Vagina (tissue), 2 donors: ENCODE measurements around the gene FRMD4A. TPM values are rescaled to one million over a fixed set of nuclear protein-coding genes. Genes with fewer than 3 reads are reported as not detected.
"Not testable (repeated sequence)": the region's sequence is repeated elsewhere in the genome, so short reads cannot be mapped to it uniquely, and the experiment has no call there.

Experiments
- DNase-seq, 2 donors: peaks; one replicate each; pipeline ENCODE4 v3.0.0-alpha.2; 2017; ENCODE audit errors: extremely low spot score in 2 of 2
- H3K27ac ChIP-seq: fragments of 200-600 bp; sonication (generic); one replicate; pipeline ENCODE4 v1.5.1; 2019
- H3K27me3 ChIP-seq: fragments of 200-600 bp; sonication (generic); one replicate; pipeline ENCODE4 v1.5.1; 2019
- H3K36me3 ChIP-seq, 2 donors: fragments of 200-600 bp; sonication (generic); one replicate each; pipeline ENCODE4 v1.5.1; 2017 to 2019
- H3K4me1 ChIP-seq: fragments of 200-600 bp; sonication (generic); one replicate; pipeline ENCODE4 v1.5.1; 2019
- H3K4me3 ChIP-seq, 2 donors: fragments of 200-600 bp; sonication (generic); 1 replicate in 1 of 2; 2 replicates in 1 of 2; pipeline ENCODE4 v1.5.1; 2016 to 2019
- H3K9me3 ChIP-seq: fragments of 200-600 bp; sonication (generic); one replicate; pipeline ENCODE4 v1.5.1; 2019
- CTCF ChIP-seq, 3 experiments: fragments of 450-650 bp in 2 of 3; fragments of 200-600 bp in 1 of 3; sonication (generic) in 1 of 3; IDR thresholded peaks; one replicate each; pipeline ENCODE4 v1.5.1; 2017 to 2019; ENCODE audit warnings: antibody characterized with exemption in 3 of 3, mild to moderate bottlenecking in 2 of 3, moderate library complexity in 2 of 3
- POLR2A ChIP-seq, 2 donors: fragments of 450-650 bp; IDR thresholded peaks; one replicate each; pipeline ENCODE4 v1.6.1; 2017; ENCODE audit warnings: antibody characterized with exemption in 2 of 2, mild to moderate bottlenecking in 2 of 2, moderate library complexity in 2 of 2
- POLR2AphosphoS5 ChIP-seq, 2 donors: sonication (generic); formaldehyde crosslinking; IDR thresholded peaks; one replicate each; pipeline ENCODE4 v1.9.0; 2017; ENCODE audit warnings: antibody characterized with exemption in 2 of 2, mild to moderate bottlenecking in 2 of 2, low read depth in 1 of 2; ENCODE audit not compliant: insufficient read depth in 1 of 2
- intact Hi-C: fragments of 100-400 bp; cut with DNase I; formaldehyde crosslinking; loops from one replicate; pipeline ENCODE4 v1.15.1; 2023
- total RNA-seq: library from RNA; depleted of rRNA; stranded (reverse); fragments of >200 nt; gene quantifications from one replicate; pipeline ENCODE4 v1.2.3, GENCODE V29; 2016

FRMD4A gene
- total RNA-seq, 1 donor from 2014 or later, result 24.8 TPM

GRCh38 chr10:13717936-13718772 is 612.6 kb downstream of the FRMD4A start:
- TF ChIP-seq POLR2A (IDR thresholded peaks at IDR 0.05), result no peak
- no peak for TF ChIP-seq CTCF (IDR thresholded peaks at IDR 0.05)
- TF ChIP-seq POLR2AphosphoS5 (IDR thresholded peaks at IDR 0.05; ENCODE audit: insufficient read depth in 1 of 2, low read depth in 1 of 2), result peak in 1 of 2 donors; percentile 67

GRCh38 chr10:13717571-13717935 is 613.2 kb downstream of the FRMD4A start:
- no peaks in the 10 kb centered on the region for H3K9me3 ChIP-seq
- no peaks in the 10 kb centered on the region for H3K27me3 ChIP-seq
- intact Hi-C loops, result no loop called here
- no peak for DNase-seq
- peaks cover 27% of the 10 kb centered on the region for H3K4me1 ChIP-seq
- H3K4me3 ChIP-seq, result peak overlapping the region in 1 of 2 donors; percentile 12
- no peaks in the 10 kb centered on the region for H3K36me3 ChIP-seq
- no peak overlapping the region for H3K27ac ChIP-seq
- TF ChIP-seq CTCF (IDR thresholded peaks at IDR 0.05) (no peak), POLR2AphosphoS5 (IDR thresholded peaks at IDR 0.05; ENCODE audit: insufficient read depth in 1 of 2, low read depth in 1 of 2) (no peak), POLR2A (IDR thresholded peaks at IDR 0.05) (no peak)

More at GRCh38 chr10:13717936-13718772, 612.6 kb downstream of the FRMD4A start:
- Histone ChIP-seq H3K9me3 (no peaks in the 10 kb centered on the region), H3K4me1 (peaks cover 21% of the 10 kb centered on the region), H3K27me3 (no peaks in the 10 kb centered on the region), H3K27ac (peak overlapping the region; percentile 10), H3K36me3 (no peaks in the 10 kb centered on the region), H3K4me3 (peak overlapping the region; percentile 12 to 28)
- intact Hi-C loops, result no loop called here
- DNase-seq, result no peak

GRCh38 chr10:13716081-13717071 is 614.3 kb downstream of the FRMD4A start:
- Histone ChIP-seq H3K9me3 (no peaks in the 10 kb centered on the region), H3K4me3 (no peak overlapping the region), H3K27ac (no peak overlapping the region), H3K27me3 (no peaks in the 10 kb centered on the region), H3K36me3 (no peaks in the 10 kb centered on the region), H3K4me1 (peaks cover 30% of the 10 kb centered on the region)
- DNase-seq, result no peak
- intact Hi-C loops, result no loop called here
- TF ChIP-seq POLR2AphosphoS5 (IDR thresholded peaks at IDR 0.05; ENCODE audit: insufficient read depth in 1 of 2, low read depth in 1 of 2) (no peak), CTCF (IDR thresholded peaks at IDR 0.05) (no peak), POLR2A (IDR thresholded peaks at IDR 0.05) (no peak)

- H3K36me3 ChIP-seq, H3K27me3 ChIP-seq, DNase-seq, intact Hi-C loops, H3K27ac ChIP-seq, H3K4me3 ChIP-seq, H3K9me3 ChIP-seq: not testable (repeated sequence)
- peaks cover 30% of the 10 kb centered on the region for H3K4me1 ChIP-seq
These were observed 615.1 kb downstream of the FRMD4A start for GRCh38 chr10:13715596-13715995.

- H3K27ac ChIP-seq, result no peak overlapping the region
- H3K27me3 ChIP-seq, result no peaks in the 10 kb centered on the region
- no peak for DNase-seq
- intact Hi-C loops, result no loop called here
- TF ChIP-seq POLR2AphosphoS5 (IDR thresholded peaks at IDR 0.05; ENCODE audit: insufficient read depth in 1 of 2, low read depth in 1 of 2), result no peak
- H3K9me3 ChIP-seq, result no peaks in the 10 kb centered on the region
- no peaks in the 10 kb centered on the region for H3K36me3 ChIP-seq
- peaks cover 30% of the 10 kb centered on the region for H3K4me1 ChIP-seq
- H3K4me3 ChIP-seq, result no peak overlapping the region
These were observed 615.6 kb downstream of the FRMD4A start for GRCh38 chr10:13715100-13715499.
